ENCODE measurements around the gene NSUN3. TPM values are rescaled to one million over a fixed set of nuclear protein-coding genes. Genes with fewer than 3 reads are reported as not detected.

Gene NSUN3
- total RNA-seq, 2 donors from 2014 or later, result 17.2 to 18.8 TPM

- Histone ChIP-seq H3K4me3 (no peak overlapping the region), H3K27me3 (no peaks in the 10 kb centered on the region), H3K9me3 (no peaks in the 10 kb centered on the region), H3K4me1 (no peaks in the 10 kb centered on the region), H3K36me3 (peaks cover 4% of the 10 kb centered on the region), H3K9ac (ENCODE audit: low read depth in 2 of 2, low read length in 2 of 2) (no peak overlapping the region), H3K27ac (no peak overlapping the region)
- intact Hi-C loops (cut with DNase I), result no loop called here
- DNase-seq, result no peak
- TF ChIP-seq, protein P1, sequence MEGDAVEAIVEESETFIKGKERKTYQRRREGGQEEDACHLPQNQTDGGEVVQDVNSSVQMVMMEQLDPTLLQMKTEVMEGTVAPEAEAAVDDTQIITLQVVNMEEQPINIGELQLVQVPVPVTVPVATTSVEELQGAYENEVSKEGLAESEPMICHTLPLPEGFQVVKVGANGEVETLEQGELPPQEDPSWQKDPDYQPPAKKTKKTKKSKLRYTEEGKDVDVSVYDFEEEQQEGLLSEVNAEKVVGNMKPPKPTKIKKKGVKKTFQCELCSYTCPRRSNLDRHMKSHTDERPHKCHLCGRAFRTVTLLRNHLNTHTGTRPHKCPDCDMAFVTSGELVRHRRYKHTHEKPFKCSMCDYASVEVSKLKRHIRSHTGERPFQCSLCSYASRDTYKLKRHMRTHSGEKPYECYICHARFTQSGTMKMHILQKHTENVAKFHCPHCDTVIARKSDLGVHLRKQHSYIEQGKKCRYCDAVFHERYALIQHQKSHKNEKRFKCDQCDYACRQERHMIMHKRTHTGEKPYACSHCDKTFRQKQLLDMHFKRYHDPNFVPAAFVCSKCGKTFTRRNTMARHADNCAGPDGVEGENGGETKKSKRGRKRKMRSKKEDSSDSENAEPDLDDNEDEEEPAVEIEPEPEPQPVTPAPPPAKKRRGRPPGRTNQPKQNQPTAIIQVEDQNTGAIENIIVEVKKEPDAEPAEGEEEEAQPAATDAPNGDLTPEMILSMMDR (IDR thresholded peaks at IDR 0.05), result no peak
Observed at GRCh38 chr3:94082391-94082937, 19.6 kb downstream of the NSUN3 start.

GRCh38 chr3:94083261-94083660 lies 20.4 kb downstream of the NSUN3 start:
- Histone ChIP-seq H3K27me3 (no peaks in the 10 kb centered on the region), H3K27ac (no peak overlapping the region), H3K9ac (ENCODE audit: low read depth in 2 of 2, low read length in 2 of 2) (no peak overlapping the region), H3K4me3 (no peak overlapping the region), H3K36me3 (peaks cover 4% of the 10 kb centered on the region), H3K9me3 (no peaks in the 10 kb centered on the region), H3K4me1 (no peaks in the 10 kb centered on the region)
- intact Hi-C loops (cut with DNase I), result no loop called here
- DNase-seq, result no peak
- TF ChIP-seq, protein P1 (IDR thresholded peaks at IDR 0.05), result no peak

DNA sequence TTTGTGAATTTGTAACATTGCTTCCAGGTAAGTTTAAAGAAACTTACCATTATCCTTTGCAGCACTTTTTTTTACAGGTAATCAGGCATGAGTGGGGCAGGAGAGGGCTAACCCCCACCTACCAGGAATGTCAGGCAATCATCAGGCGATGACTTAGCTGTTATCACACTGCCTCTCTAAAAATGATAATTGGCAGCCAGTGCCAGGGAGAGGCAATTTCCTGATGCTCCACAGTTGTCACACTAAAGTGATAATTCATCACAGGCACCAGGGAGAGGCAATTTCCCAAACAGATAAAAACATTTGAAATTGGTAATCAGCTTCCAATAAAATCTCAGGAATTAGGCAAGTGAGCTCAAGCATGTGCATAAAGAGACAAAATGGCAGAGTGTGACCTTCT lies 26.3 kb downstream of the NSUN3 start:
- H3K36me3 ChIP-seq, result peaks cover 4% of the 10 kb centered on the region
- H3K27ac ChIP-seq, result no peak overlapping the region
- intact Hi-C loops (cut with DNase I), result no loop called here
- no peaks in the 10 kb centered on the region for H3K4me1 ChIP-seq
- no peaks in the 10 kb centered on the region for H3K9me3 ChIP-seq
- H3K4me3 ChIP-seq, result no peak overlapping the region
- no peak overlapping the region for H3K9ac ChIP-seq (ENCODE audit: low read depth in 2 of 2, low read length in 2 of 2)
- TF ChIP-seq, protein P1 (IDR thresholded peaks at IDR 0.05), result no peak
- no peak for DNase-seq
- H3K27me3 ChIP-seq, result no peaks in the 10 kb centered on the region

DNA sequence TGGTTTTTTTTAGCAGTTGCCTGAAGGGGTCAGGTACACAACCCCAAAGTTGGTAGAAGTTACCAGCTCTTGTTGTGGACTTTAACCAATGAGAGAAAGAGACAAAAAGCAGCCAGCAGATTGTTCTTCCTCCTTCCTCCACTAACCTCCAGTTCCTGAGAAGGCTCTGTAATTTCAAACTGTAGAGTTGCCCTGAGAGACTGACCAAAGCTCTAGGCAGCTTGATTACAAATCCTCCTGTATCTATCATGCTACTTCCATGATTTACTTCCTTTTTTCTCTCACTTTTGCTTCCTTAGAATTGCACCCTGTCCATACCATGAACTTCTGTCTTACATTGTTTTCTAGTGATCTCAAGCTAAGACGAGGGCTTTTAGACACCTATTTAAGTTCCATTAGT lies 29.2 kb downstream of the NSUN3 start:
- Histone ChIP-seq H3K9me3 (no peaks in the 10 kb centered on the region), H3K4me1 (no peaks in the 10 kb centered on the region), H3K9ac (ENCODE audit: low read depth in 2 of 2, low read length in 2 of 2) (no peak overlapping the region), H3K4me3 (no peak overlapping the region), H3K36me3 (no peaks in the 10 kb centered on the region), H3K27ac (no peak overlapping the region), H3K27me3 (no peaks in the 10 kb centered on the region)
- no peak for DNase-seq
- intact Hi-C loops (cut with DNase I), result no loop called here
- TF ChIP-seq, protein P1 (IDR thresholded peaks at IDR 0.05), result no peak

- H3K36me3 ChIP-seq, result no peaks in the 10 kb centered on the region
- intact Hi-C loops (cut with DNase I), result no loop called here
Observed at GRCh38 chr3:94093151-94093550, 30.3 kb downstream of the NSUN3 start.

More at GRCh38 chr3:94093151-94093550, 30.3 kb downstream of the NSUN3 start:
- Histone ChIP-seq H3K4me3 (no peak overlapping the region), H3K9ac (ENCODE audit: low read depth in 2 of 2, low read length in 2 of 2) (no peak overlapping the region), H3K9me3 (no peaks in the 10 kb centered on the region), H3K4me1 (no peaks in the 10 kb centered on the region), H3K27me3 (no peaks in the 10 kb centered on the region), H3K27ac (no peak overlapping the region)
- no peak for DNase-seq
- TF ChIP-seq, protein P1 (IDR thresholded peaks at IDR 0.05), result no peak

Measured in colonic mucosa (tissue), 4 donors.